Measurements from ENCODE around the gene NEK7.
A peak's percentile ranks its signal among the peaks of the same experiment; 100 is the strongest.
"Not testable (repeated sequence)": the region's sequence is repeated elsewhere in the genome, so short reads cannot be mapped to it uniquely, and the experiment has no call there.

Gene NEK7

DNA sequence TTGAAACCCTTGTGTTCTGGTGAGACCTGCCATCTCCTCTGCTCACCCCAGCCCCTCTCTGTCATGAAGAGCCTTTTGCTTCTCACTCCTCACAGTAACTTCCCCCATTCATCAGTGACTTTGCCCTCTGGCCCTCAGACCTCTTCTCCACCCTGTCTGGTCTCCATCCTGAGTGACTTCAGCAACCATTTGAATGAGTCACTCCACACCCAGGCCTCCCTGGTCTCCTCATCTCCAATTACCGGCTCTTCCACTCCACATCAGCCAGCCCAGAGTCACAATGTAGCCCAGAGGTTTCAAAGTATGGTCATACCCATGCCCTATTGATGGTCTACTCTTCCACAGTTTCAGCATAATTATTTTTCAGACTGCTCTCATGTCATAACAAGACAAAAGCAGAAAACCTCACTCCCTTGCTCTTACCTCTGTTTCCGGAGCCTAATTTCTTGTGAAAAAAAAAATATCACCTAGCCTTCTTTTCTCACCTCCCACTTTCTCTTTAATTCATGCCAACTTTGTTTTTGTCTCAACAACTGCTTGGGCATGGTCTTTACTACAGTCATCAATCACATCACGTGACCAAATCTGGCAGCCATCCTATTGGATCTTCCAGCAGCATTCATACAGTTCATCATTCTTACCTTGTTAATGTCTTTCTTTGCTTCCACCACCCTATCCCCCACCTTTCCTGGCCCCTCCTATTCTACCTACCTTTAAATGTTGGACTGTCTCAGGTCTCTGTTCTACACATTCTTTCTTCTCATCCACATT is 35.6 kb upstream of the NEK7 start:
- no peak for DNase-seq (ENCODE audit: extremely low spot score)
- ChIA-PET CTCF (no interaction called here), POLR2A (no interaction called here)
- TF ChIP-seq, protein P1, sequence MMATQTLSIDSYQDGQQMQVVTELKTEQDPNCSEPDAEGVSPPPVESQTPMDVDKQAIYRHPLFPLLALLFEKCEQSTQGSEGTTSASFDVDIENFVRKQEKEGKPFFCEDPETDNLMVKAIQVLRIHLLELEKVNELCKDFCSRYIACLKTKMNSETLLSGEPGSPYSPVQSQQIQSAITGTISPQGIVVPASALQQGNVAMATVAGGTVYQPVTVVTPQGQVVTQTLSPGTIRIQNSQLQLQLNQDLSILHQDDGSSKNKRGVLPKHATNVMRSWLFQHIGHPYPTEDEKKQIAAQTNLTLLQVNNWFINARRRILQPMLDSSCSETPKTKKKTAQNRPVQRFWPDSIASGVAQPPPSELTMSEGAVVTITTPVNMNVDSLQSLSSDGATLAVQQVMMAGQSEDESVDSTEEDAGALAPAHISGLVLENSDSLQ (IDR thresholded peaks at IDR 0.05), result peak; percentile 58
- TF ChIP-seq FOXK2 (IDR thresholded peaks at IDR 0.05), result no peak

DNA sequence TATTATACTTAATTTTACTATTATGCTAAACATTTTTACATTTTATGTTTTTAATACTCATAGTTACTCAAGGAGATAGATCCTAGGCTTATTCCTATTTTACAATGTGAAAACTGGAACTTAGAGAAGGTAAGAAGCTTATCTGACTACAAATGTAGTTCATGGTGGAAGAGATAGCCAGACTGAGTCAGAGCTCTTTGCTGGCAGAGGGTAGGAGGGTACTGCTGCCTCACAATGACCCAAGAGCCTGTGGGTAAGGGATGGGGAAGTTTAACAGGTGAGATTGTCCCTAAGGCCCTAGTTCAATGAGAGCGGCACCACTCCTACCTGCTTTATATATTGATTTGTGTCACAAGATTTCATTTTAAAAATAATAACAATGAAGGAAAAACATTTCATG is 34.1 kb upstream of the NEK7 start:
- no peak for DNase-seq (ENCODE audit: extremely low spot score)
- TF ChIP-seq SP1 (IDR thresholded peaks at IDR 0.05) (no peak), L3MBTL2 (conservative IDR thresholded peaks at IDR 0.05) (no peak), FOXA1 (IDR thresholded peaks at IDR 0.05) (no peak), LEF1 (IDR thresholded peaks at IDR 0.05; ENCODE audit: borderline replicate concordance) (no peak), FOXK2 (IDR thresholded peaks at IDR 0.05) (no peak), ZNF384 (IDR thresholded peaks at IDR 0.05) (no peak), SUZ12 (IDR thresholded peaks at IDR 0.05) (no peak), CTBP1 (IDR thresholded peaks at IDR 0.05; ENCODE audit: borderline replicate concordance) (no peak), ELF4 (IDR thresholded peaks at IDR 0.05) (no peak), FOXM1 (IDR thresholded peaks at IDR 0.05; ENCODE audit: borderline replicate concordance) (no peak), HDGF (IDR thresholded peaks at IDR 0.05; ENCODE audit: borderline replicate concordance) (no peak), NFRKB (IDR thresholded peaks at IDR 0.05) (no peak)
- TF ChIP-seq, protein P1 (IDR thresholded peaks at IDR 0.05), result no peak
- CTCF ChIA-PET, result no interaction called here
- POLR2A ChIA-PET, result no interaction called here

GRCh38 chr1:198123133-198123532 is 33.7 kb upstream of the NEK7 start:
- no peak for TF ChIP-seq SP1 (IDR thresholded peaks at IDR 0.05)
- TF ChIP-seq L3MBTL2 (conservative IDR thresholded peaks at IDR 0.05), result no peak
- TF ChIP-seq ELF4 (IDR thresholded peaks at IDR 0.05), result no peak
- no peak for TF ChIP-seq HDGF (IDR thresholded peaks at IDR 0.05; ENCODE audit: borderline replicate concordance)
- no peak for TF ChIP-seq NFRKB (IDR thresholded peaks at IDR 0.05)
- TF ChIP-seq ZNF384 (IDR thresholded peaks at IDR 0.05), result no peak
- TF ChIP-seq FOXA1 (IDR thresholded peaks at IDR 0.05), result no peak
- ChIA-PET POLR2A (no interaction called here), CTCF (no interaction called here)
- DNase-seq (ENCODE audit: extremely low spot score), result no peak

GRCh38 chr1:198124673-198125072 is 32.1 kb upstream of the NEK7 start:
- DNase-seq (ENCODE audit: extremely low spot score), result no peak
- ChIA-PET CTCF (no interaction called here), POLR2A (no interaction called here)
- no peak for TF ChIP-seq HDGF (IDR thresholded peaks at IDR 0.05; ENCODE audit: borderline replicate concordance)
- TF ChIP-seq, protein P1 (IDR thresholded peaks at IDR 0.05), result no peak
- no peak for TF ChIP-seq FOXA1 (IDR thresholded peaks at IDR 0.05)
- TF ChIP-seq CTBP1 (IDR thresholded peaks at IDR 0.05; ENCODE audit: borderline replicate concordance), result no peak
- no peak for TF ChIP-seq FOXK2 (IDR thresholded peaks at IDR 0.05)
- TF ChIP-seq FOXM1 (IDR thresholded peaks at IDR 0.05; ENCODE audit: borderline replicate concordance), result no peak
- no peak for TF ChIP-seq ELF4 (IDR thresholded peaks at IDR 0.05)

DNA sequence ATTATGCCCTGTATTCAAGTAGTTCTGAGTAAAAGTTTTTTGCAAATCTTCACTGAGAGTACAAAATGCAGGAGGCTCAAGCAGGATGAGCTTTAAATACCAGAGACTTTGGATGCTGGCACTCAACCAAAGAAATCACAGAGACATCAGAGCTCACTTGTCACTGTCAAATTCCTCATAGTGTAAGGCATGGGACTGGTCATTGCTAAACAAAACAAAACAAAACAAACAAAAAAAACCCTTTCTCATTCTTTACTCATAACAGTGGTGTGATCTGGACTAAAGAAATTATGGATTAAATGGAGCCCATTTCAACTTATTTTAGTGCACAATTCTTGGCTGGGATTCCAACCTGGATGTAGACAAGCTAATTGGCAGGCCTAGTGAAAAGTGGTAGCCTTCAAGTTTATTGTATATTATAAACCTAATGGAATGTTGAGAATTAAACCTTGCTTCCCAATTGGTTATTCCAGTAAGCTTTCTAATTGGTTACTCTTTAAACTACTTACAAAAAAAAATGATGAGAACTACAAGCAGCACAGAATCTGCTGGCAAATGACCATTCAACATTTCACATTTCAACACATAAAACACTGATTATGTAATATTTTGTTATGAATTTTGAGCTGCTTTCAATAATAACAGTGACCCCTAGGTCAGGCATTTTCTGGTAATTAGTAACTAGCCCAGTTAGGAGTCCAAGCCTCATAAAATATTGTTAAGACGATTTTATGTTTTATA is 30.6 kb upstream of the NEK7 start:
- POLR2A ChIA-PET, result no interaction called here
- CTCF ChIA-PET, result no interaction called here
- TF ChIP-seq HDGF (IDR thresholded peaks at IDR 0.05; ENCODE audit: borderline replicate concordance) (no peak), FOXK2 (IDR thresholded peaks at IDR 0.05) (no peak), ELF4 (IDR thresholded peaks at IDR 0.05) (no peak), TARDBP (IDR thresholded peaks at IDR 0.05) (no peak), SP1 (IDR thresholded peaks at IDR 0.05) (no peak), ZNF384 (IDR thresholded peaks at IDR 0.05) (no peak), FOXA1 (IDR thresholded peaks at IDR 0.05) (no peak), FOXM1 (IDR thresholded peaks at IDR 0.05; ENCODE audit: borderline replicate concordance) (no peak), CTBP1 (IDR thresholded peaks at IDR 0.05; ENCODE audit: borderline replicate concordance) (no peak), ARNT (IDR thresholded peaks at IDR 0.05) (no peak), SUZ12 (IDR thresholded peaks at IDR 0.05) (no peak), NFRKB (IDR thresholded peaks at IDR 0.05) (no peak), L3MBTL2 (conservative IDR thresholded peaks at IDR 0.05) (no peak), BHLHE40 (IDR thresholded peaks at IDR 0.05; ENCODE audit: borderline replicate concordance) (no peak), LEF1 (IDR thresholded peaks at IDR 0.05; ENCODE audit: borderline replicate concordance) (no peak)
- TF ChIP-seq, protein P1 (IDR thresholded peaks at IDR 0.05), result no peak
- DNase-seq (ENCODE audit: extremely low spot score), result no peak

GRCh38 chr1:198128533-198128932 is 28.3 kb upstream of the NEK7 start:
- POLR2A ChIA-PET, result no interaction called here
- no peak for TF ChIP-seq CTBP1 (IDR thresholded peaks at IDR 0.05; ENCODE audit: borderline replicate concordance)
- no peak for TF ChIP-seq SP1 (IDR thresholded peaks at IDR 0.05)
- no peak for TF ChIP-seq L3MBTL2 (conservative IDR thresholded peaks at IDR 0.05)
- TF ChIP-seq HDGF (IDR thresholded peaks at IDR 0.05; ENCODE audit: borderline replicate concordance), result no peak
- no peak for TF ChIP-seq NFRKB (IDR thresholded peaks at IDR 0.05)
- TF ChIP-seq ARNT (IDR thresholded peaks at IDR 0.05), result no peak
- no peak for TF ChIP-seq SUZ12 (IDR thresholded peaks at IDR 0.05)
- TF ChIP-seq FOXA1 (IDR thresholded peaks at IDR 0.05), result no peak
- no peak for TF ChIP-seq ZNF384 (IDR thresholded peaks at IDR 0.05)
- TF ChIP-seq, protein P1 (IDR thresholded peaks at IDR 0.05), result no peak
- TF ChIP-seq LEF1 (IDR thresholded peaks at IDR 0.05; ENCODE audit: borderline replicate concordance), result no peak
- TF ChIP-seq ELF4 (IDR thresholded peaks at IDR 0.05), result no peak
- TF ChIP-seq FOXM1 (IDR thresholded peaks at IDR 0.05; ENCODE audit: borderline replicate concordance), result no peak
- CTCF ChIA-PET, result no interaction called here
- no peak for DNase-seq (ENCODE audit: extremely low spot score)

GRCh38 chr1:198130053-198130452 is 26.7 kb upstream of the NEK7 start:
- POLR2A ChIA-PET; CTCF ChIA-PET; DNase-seq (ENCODE audit: extremely low spot score): not testable (repeated sequence)
